ENCODE data around the gene SMIM44.

SMIM44 gene

DNA sequence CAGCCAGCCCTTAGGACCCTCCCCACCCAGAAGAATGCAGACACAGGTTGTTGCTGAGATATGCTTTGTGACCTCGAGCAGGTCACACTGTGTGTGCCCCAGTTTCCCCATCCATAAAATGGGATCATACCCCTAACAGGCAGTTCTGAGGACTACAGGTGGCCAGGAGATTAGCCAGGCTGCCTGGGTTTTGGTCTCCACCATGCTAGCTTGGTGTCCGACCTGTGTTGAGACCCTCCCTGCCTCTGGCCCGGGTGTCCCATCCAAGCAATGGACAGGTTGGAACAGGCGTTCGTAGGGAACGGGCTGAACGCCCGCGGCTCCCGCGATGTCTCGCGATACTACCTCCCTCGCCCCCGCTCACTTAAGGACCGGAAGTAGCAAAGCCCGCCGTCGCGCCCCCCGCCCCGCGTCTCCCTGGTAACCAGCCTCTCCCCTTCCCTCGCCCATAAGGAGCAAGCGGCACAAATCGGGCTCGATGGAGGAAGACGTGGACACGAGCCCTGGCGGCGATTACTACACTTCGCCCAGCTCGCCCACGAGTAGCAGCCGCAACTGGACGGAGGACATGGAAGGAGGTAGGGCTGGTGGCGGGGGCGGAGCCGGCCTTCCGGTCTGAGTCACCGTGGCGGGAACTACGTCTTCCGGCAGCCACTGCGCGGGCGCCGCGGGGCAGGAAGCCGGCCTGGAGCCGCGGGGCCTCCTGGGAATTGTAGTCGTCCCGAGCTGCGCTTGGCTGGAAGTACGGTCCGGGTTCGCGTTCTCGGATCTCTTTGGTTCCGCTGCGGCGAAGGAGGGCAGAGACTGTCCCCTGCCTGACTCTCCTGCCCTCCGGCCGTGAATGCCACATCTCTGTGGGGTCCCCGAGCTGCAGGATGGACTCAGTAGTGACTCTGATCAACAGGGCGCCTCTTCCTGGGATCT is 48.3 kb downstream of the SMIM44 start:
- ChIA-PET POLR2A (no interaction called here), CTCF (interaction anchor here (1.0 to 1.4 kb wide), 4 partner anchors 60 to 130 kb away, joined by 3 read pairs; no protein-coding TSS in a partner anchor)
- TF ChIP-seq, protein P1, sequence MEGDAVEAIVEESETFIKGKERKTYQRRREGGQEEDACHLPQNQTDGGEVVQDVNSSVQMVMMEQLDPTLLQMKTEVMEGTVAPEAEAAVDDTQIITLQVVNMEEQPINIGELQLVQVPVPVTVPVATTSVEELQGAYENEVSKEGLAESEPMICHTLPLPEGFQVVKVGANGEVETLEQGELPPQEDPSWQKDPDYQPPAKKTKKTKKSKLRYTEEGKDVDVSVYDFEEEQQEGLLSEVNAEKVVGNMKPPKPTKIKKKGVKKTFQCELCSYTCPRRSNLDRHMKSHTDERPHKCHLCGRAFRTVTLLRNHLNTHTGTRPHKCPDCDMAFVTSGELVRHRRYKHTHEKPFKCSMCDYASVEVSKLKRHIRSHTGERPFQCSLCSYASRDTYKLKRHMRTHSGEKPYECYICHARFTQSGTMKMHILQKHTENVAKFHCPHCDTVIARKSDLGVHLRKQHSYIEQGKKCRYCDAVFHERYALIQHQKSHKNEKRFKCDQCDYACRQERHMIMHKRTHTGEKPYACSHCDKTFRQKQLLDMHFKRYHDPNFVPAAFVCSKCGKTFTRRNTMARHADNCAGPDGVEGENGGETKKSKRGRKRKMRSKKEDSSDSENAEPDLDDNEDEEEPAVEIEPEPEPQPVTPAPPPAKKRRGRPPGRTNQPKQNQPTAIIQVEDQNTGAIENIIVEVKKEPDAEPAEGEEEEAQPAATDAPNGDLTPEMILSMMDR (IDR thresholded peaks at IDR 0.05; ENCODE audit: control extremely low read depth, extremely low read depth, low read depth, missing control alignments), result no peak
- DNase-seq (ENCODE audit: extremely low spot score), result peak; percentile 98

DNA sequence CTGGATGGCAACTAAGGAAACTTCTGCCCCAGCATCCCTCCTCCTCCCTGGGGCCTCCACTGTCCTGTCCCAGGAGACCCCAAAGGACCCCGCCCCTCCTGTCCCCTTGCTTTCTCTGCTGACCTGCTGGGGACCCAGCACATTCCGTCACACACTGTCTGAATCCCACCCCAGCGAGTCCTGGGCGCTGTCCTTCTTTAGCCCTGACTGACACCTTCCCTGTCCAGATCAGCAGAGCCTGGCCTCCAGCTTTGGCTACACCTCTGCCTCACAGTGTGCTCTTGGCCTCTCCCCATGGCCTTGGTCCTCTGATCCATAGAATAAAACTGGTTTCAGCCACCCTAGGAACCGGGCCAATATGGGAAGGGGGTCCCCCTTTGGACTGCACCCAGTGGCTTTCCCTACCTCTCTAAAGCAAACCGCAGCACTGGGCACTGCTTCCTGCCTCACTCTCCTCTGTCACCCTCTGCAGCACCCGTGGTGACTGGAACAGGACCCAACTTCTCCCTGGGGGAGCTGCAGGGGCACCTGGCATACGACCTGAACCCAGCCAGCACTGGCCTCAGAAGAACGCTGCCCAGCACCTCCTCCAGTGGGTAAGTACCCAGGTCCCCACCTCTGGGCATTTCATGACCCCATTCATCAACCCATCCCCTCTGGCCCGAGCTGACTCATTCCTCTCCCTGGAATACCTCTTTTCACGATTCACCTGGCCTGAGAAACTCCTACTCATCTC is 49.3 kb downstream of the SMIM44 start:
- ChIA-PET CTCF (interaction anchor here (1.0 to 5.8 kb wide), 6 partner anchors 61 to 130 kb away, joined by 3 to 70 read pairs (median 3); no protein-coding TSS in a partner anchor), POLR2A (no interaction called here)
- TF ChIP-seq, protein P1 (IDR thresholded peaks at IDR 0.05; ENCODE audit: control extremely low read depth, extremely low read depth, low read depth, missing control alignments), result no peak
- DNase-seq (ENCODE audit: extremely low spot score), result no peak

DNA sequence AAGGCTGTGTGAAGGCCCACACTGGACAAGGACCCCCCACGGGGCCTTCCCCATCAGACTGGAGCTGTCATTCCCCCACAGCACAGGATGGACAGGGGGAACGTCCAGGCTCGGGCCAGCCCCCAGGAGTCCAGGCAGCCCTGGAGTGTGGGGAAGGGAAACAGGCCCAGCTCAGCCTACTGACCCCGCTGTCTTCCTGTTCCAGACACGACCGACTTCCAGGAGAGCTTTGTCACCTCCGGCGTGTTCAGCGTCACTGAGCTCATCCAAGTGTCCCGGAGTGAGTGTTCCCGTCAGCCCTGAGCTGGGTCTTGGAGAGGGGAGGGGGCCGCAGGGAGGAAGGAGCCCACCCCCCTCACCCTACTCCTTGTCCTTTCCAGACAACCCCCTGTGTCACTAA is 49.9 kb downstream of the SMIM44 start:
- POLR2A ChIA-PET, result no interaction called here
- CTCF ChIA-PET, result interaction anchor here (1.0 to 5.8 kb wide), 2 partner anchors 106 to 128 kb away, joined by 3 to 70 read pairs; no protein-coding TSS in a partner anchor
- TF ChIP-seq, protein P1 (IDR thresholded peaks at IDR 0.05; ENCODE audit: control extremely low read depth, extremely low read depth, low read depth, missing control alignments), result no peak
- DNase-seq (ENCODE audit: extremely low spot score), result no peak

Measured in GM10248 (cell line).